Fibroblast of villous mesenchyme (primary cell): Measurements from ENCODE around the gene LAGE3. TPM values are rescaled to one million over a fixed set of nuclear protein-coding genes. Genes with fewer than 3 reads are reported as not detected.
A peak's percentile ranks its signal among the peaks of the same experiment; 100 is the strongest.

Source experiments
- DNase-seq: peaks from one replicate; pipeline ENCODE4 v3.0.0-alpha.2; 2010; ENCODE audit warnings: low read depth
- H3K4me3 ChIP-seq: 2 replicates; pipeline ENCODE4 v1.5.1; 2011; ENCODE audit warnings: low read depth, mild to moderate bottlenecking, low read length
- small RNA-seq: library from RNA; depleted of rRNA; stranded (forward); fragments of <200 nt; gene quantifications from one replicate; pipeline ENCODE3, GENCODE V24; 2012
- total RNA-seq: library from RNA; depleted of rRNA; stranded (reverse); fragments of >200 nt; gene quantifications from 2 replicates; pipeline ENCODE4 v1.2.3, GENCODE V29; 2012
- TF ChIP-seq, protein P1 (sequence below): IDR thresholded peaks from 2 replicates; pipeline ENCODE4 v1.5.1; 2012; ENCODE audit warnings: low read depth, mild to moderate bottlenecking, low read length; ENCODE audit not compliant: insufficient read depth

The LAGE3 gene
- total RNA-seq, 1 donor: 15.5 TPM

DNA sequence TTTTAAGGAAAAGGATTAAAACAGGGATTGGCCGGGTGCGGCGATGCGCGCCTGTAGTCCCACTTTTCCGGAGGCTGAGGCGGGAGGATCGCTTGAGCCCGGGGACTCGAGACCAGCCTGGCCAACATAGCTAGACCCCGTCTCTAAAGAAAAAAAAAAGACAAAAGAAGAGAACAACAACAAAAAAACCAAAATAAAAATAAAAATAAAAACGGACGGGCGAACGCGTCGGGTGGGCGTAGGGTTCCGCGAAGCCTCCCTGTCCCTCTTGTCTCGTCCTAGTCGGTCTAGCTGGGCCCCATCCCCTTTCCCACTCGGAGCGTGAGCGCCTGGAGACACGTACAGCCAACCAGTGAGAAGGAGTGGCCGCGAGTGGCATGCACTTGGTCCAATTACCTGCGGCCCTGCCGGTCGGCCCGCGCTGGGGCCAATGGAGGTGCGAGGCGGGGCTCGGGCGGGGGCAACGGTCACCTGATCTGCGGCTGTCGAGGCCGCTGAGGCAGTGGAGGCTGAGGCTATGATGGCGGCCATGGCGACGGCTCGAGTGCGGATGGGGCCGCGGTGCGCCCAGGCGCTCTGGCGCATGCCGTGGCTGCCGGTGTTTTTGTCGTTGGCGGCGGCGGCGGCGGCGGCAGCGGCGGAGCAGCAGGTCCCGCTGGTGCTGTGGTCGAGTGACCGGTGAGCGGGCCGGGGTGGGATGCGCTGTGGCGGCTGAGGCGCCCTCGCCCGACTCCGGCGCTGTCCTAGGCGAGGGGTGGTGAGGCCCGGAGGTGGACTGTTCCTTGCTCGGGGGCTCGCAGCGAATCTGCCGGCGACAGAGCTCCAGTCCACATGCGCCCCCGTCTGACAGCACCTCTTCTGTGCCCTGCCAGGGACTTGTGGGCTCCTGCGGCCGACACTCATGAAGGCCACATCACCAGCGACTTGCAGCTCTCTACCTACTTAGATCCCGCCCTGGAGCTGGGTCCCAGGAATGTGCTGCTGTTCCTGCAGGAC is 50.6 kb downstream of the LAGE3 start, which contains the start of gene ATP6AP1:
ATP6AP1 (plus strand) TSS at position 502 of the 996 bp plus-strand sequence; CDS start at position 518, 16 bp downstream.
- peak within 1 kb of the TSS; percentile 73 for H3K4me3 ChIP-seq
- TF ChIP-seq, protein P1, sequence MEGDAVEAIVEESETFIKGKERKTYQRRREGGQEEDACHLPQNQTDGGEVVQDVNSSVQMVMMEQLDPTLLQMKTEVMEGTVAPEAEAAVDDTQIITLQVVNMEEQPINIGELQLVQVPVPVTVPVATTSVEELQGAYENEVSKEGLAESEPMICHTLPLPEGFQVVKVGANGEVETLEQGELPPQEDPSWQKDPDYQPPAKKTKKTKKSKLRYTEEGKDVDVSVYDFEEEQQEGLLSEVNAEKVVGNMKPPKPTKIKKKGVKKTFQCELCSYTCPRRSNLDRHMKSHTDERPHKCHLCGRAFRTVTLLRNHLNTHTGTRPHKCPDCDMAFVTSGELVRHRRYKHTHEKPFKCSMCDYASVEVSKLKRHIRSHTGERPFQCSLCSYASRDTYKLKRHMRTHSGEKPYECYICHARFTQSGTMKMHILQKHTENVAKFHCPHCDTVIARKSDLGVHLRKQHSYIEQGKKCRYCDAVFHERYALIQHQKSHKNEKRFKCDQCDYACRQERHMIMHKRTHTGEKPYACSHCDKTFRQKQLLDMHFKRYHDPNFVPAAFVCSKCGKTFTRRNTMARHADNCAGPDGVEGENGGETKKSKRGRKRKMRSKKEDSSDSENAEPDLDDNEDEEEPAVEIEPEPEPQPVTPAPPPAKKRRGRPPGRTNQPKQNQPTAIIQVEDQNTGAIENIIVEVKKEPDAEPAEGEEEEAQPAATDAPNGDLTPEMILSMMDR: no peak
- DNase-seq: peak; percentile 94

Small RNA genes within 50 kb of the gene (small RNA-seq; reads per million reads assigned to genes)
- gene MIR6858: not detected
- not detected for gene RN7SL697P

Other genes starting within 250 kb of the LAGE3 start
- gene OPN1MW3, start 221.7 kb downstream of the LAGE3 start, total RNA-seq: not detected in 2 replicates
- not detected in 2 replicates for gene TEX28, start 184.2 kb downstream of the LAGE3 start, total RNA-seq
- gene TKTL1, start 183.5 kb downstream of the LAGE3 start, total RNA-seq: not detected in 2 replicates
- 3,767 and 4,290 TPM in 2 replicates for gene FLNA, start 104.6 kb downstream of the LAGE3 start, total RNA-seq
- gene EMD, start 100.0 kb downstream of the LAGE3 start, total RNA-seq: 34.5 and 35.1 TPM in 2 replicates
- 1,310 and 1,322 TPM in 2 replicates for gene RPL10, start 80.9 kb downstream of the LAGE3 start, total RNA-seq
- 45.4 and 53.5 TPM in 2 replicates for gene DNASE1L1, start 70.0 kb downstream of the LAGE3 start, total RNA-seq
- 15.5 and 17.4 TPM in 2 replicates for gene TAFAZZIN, start 67.7 kb downstream of the LAGE3 start, total RNA-seq
- 72.5 and 91.8 TPM in 2 replicates for gene ATP6AP1, start 50.6 kb downstream of the LAGE3 start, total RNA-seq
- 81.8 and 106 TPM in 2 replicates for gene GDI1, start 42.1 kb downstream of the LAGE3 start, total RNA-seq
- 44.9 and 54.4 TPM in 2 replicates for gene FAM50A, start 35.1 kb downstream of the LAGE3 start, total RNA-seq
- 16.8 and 26.8 TPM in 2 replicates for gene PLXNA3, start 21.0 kb downstream of the LAGE3 start, total RNA-seq
- gene UBL4A, start 7.3 kb upstream of the LAGE3 start, total RNA-seq: 31.9 and 32.0 TPM in 2 replicates
- 27.7 and 31.5 TPM in 2 replicates for gene SLC10A3, start 11.3 kb upstream of the LAGE3 start, total RNA-seq
- 23.5 and 24.6 TPM in 2 replicates for gene FAM3A, start 37.0 kb upstream of the LAGE3 start, total RNA-seq
- 95.7 and 128 TPM in 2 replicates for gene G6PD, start 67.6 kb upstream of the LAGE3 start, total RNA-seq
- 13.0 and 19.3 TPM in 2 replicates for gene IKBKG, start 68.3 kb upstream of the LAGE3 start, total RNA-seq
- not detected in 2 replicates for gene CTAG1A, start 105.9 kb upstream of the LAGE3 start, total RNA-seq
- not detected in 2 replicates for gene CTAG1B, start 140.0 kb upstream of the LAGE3 start, total RNA-seq
- not detected in 2 replicates for gene CTAG2, start 174.3 kb upstream of the LAGE3 start, total RNA-seq